IMR-90 (cell line): ENCODE results near the gene ZNF653. TPM values are rescaled to one million over a fixed set of nuclear protein-coding genes. Genes with fewer than 3 reads are reported as not detected.
A peak's percentile ranks its signal among the peaks of the same experiment; 100 is the strongest.

ENCODE experiments used
- ATAC-seq: fragments of 200-7000 bp; cut with Tn5 transposase; 2 replicates; pipeline ENCODE4 v1.9.1; 2020; ENCODE audit warnings: low read depth, mild to moderate bottlenecking, moderate library complexity
- BruUV-seq: library from RNA; stranded (reverse); fragments of 400-500 nt; replicated peaks from 2 replicates; lab custom pipeline; 2021; lab: Mats Ljungman, UMichigan
- CTCF ChIA-PET: fragments of 300-600 bp; formaldehyde crosslinking; extraction: SDS; loops from one replicate; lab custom pipeline; 2021; ENCODE audit warnings: antibody characterized with exemption; lab: Yijun Ruan, JAX
- POLR2A ChIA-PET: fragments of 300-600 bp; sonication (Branson Sonifier 250); formaldehyde crosslinking; loops from one replicate; lab custom pipeline; 2022; ENCODE audit warnings: antibody characterized with exemption; ENCODE audit not compliant: unreplicated experiment; lab: Charles Lee
- DNase-seq: peaks from one replicate; pipeline ENCODE4 v3.0.0; 2013
- H2AFZ ChIP-seq: replicated peaks from 2 replicates; pipeline ENCODE3; 2013; ENCODE audit warnings: low read length, mild to moderate bottlenecking; ENCODE audit not compliant: poor library complexity
- H2AK5ac ChIP-seq: 2 replicates; pipeline ENCODE4 v1.6.1; 2013; ENCODE audit warnings: low read depth, low read length, inconsistent platforms
- H2AK9ac ChIP-seq: replicated peaks from 2 replicates; pipeline ENCODE3; 2013; ENCODE audit warnings: mild to moderate bottlenecking, low read depth, low read length, moderate library complexity; ENCODE audit not compliant: poor library complexity
- H2BK120ac ChIP-seq: 2 replicates; pipeline ENCODE4 v1.6.1; 2013; ENCODE audit warnings: low read depth, low read length, inconsistent platforms
- H2BK15ac ChIP-seq: 3 replicates; pipeline ENCODE4 v1.6.1; 2013; ENCODE audit warnings: low read depth, low read length, inconsistent platforms
- H2BK20ac ChIP-seq: 2 replicates; pipeline ENCODE4 v1.6.1; 2013; ENCODE audit warnings: low read depth, mild to moderate bottlenecking, inconsistent platforms, low read length, moderate library complexity
- H2BK5ac ChIP-seq: 2 replicates; pipeline ENCODE4 v1.6.1; 2013; ENCODE audit warnings: mild to moderate bottlenecking, low read depth, low read length, inconsistent platforms; ENCODE audit not compliant: poor library complexity, severe bottlenecking
- H3K14ac ChIP-seq: replicated peaks from 2 replicates; pipeline ENCODE4 v1.6.1; 2013; ENCODE audit warnings: low read depth, low read length, inconsistent platforms
- H3K18ac ChIP-seq: 2 replicates; pipeline ENCODE4 v1.6.1; 2013; ENCODE audit warnings: low read depth, low read length, control low read depth
- H3K23ac ChIP-seq: 2 replicates; pipeline ENCODE4 v1.6.1; 2013; ENCODE audit warnings: low read depth, low read length, inconsistent platforms
- H3K27ac ChIP-seq: 2 replicates; pipeline ENCODE4 v1.5.1; 2013; ENCODE audit warnings: mild to moderate bottlenecking, control low read depth, low read length; ENCODE audit not compliant: insufficient read depth
- H3K27me3 ChIP-seq: 2 replicates; pipeline ENCODE4 v1.6.1; 2013; ENCODE audit warnings: low read length; ENCODE audit not compliant: control insufficient read depth, insufficient read depth
- H3K36me3 ChIP-seq: 2 replicates; pipeline ENCODE4 v1.6.1; 2013; ENCODE audit warnings: low read length, mixed read lengths; ENCODE audit not compliant: control insufficient read depth, insufficient read depth
- H3K4ac ChIP-seq: 2 replicates; pipeline ENCODE4 v1.6.1; 2013; ENCODE audit warnings: low read depth, low read length, inconsistent platforms
- H3K4me1 ChIP-seq: 2 replicates; pipeline ENCODE4 v1.6.1; 2013; ENCODE audit warnings: low read length, mixed read lengths; ENCODE audit not compliant: control insufficient read depth, insufficient read depth
- H3K4me2 ChIP-seq: 2 replicates; pipeline ENCODE4 v1.6.1; 2013; ENCODE audit warnings: low read depth, mild to moderate bottlenecking, control low read depth, low read length, moderate library complexity
- H3K4me3 ChIP-seq: 2 replicates; pipeline ENCODE4 v1.5.1; 2013; ENCODE audit warnings: low read depth, mild to moderate bottlenecking, control low read depth, low read length, moderate library complexity; ENCODE audit not compliant: insufficient read depth
- H3K56ac ChIP-seq: 2 replicates; pipeline ENCODE4 v1.6.1; 2013; ENCODE audit warnings: low read length, inconsistent platforms; ENCODE audit not compliant: insufficient read depth; ENCODE audit errors: extremely low read depth
- H3K79me1 ChIP-seq, 2 experiments: 2 replicates each; pipeline ENCODE4 v1.6.1; 2013; ENCODE audit warnings: low read length in 2 of 2, inconsistent platforms in 1 of 2, low read depth in 1 of 2
- H3K9ac ChIP-seq: 2 replicates; pipeline ENCODE4 v1.6.1; 2013; ENCODE audit warnings: low read depth, low read length, control low read depth
- H3K9me1 ChIP-seq: 2 replicates; pipeline ENCODE4 v1.6.1; 2013; ENCODE audit warnings: low read length, inconsistent platforms; ENCODE audit not compliant: insufficient read depth
- H3K9me3 ChIP-seq: 2 replicates; pipeline ENCODE4 v1.6.1; 2013; ENCODE audit warnings: low read length; ENCODE audit not compliant: control insufficient read depth, insufficient read depth
- H4K20me1 ChIP-seq: 2 replicates; pipeline ENCODE4 v1.6.1; 2013; ENCODE audit warnings: low read length, inconsistent platforms; ENCODE audit not compliant: insufficient read depth
- H4K5ac ChIP-seq: 2 replicates; pipeline ENCODE4 v1.6.1; 2013; ENCODE audit warnings: mild to moderate bottlenecking, low read depth, low read length, control low read depth
- H4K8ac ChIP-seq, 2 experiments: 2 replicates each; pipeline ENCODE4 v1.6.1; 2013; ENCODE audit warnings: low read depth in 2 of 2, low read length in 2 of 2, control low read depth in 1 of 2, inconsistent platforms in 1 of 2
- H4K91ac ChIP-seq: 2 replicates; pipeline ENCODE4 v1.6.1; 2013; ENCODE audit warnings: low read depth, low read length, inconsistent platforms; ENCODE audit not compliant: insufficient read depth
- BHLHE40 ChIP-seq: fragments of 150-350 bp; IDR thresholded peaks from 2 replicates; pipeline ENCODE4 v1.6.1; 2016; ENCODE audit warnings: mild to moderate bottlenecking, low read depth, low read length
- CEBPB ChIP-seq: IDR thresholded peaks from 2 replicates; pipeline ENCODE4 v1.6.1; 2012; ENCODE audit warnings: low read depth, low read length, improper control_type of control experiment
- CHD1 ChIP-seq: IDR thresholded peaks from 2 replicates; pipeline ENCODE4 v1.6.1; 2012; ENCODE audit warnings: low read depth, low read length, improper control_type of control experiment
- CTCF ChIP-seq: conservative IDR thresholded peaks from 2 replicates; pipeline ENCODE4 v1.5.1; 2012; ENCODE audit warnings: mild to moderate bottlenecking, low read depth, low read length, improper control_type of control experiment
- FOS ChIP-seq: fragments of 150-350 bp; IDR thresholded peaks from 2 replicates; pipeline ENCODE4 v1.6.1; 2016; ENCODE audit warnings: low read depth, low read length
- MAZ ChIP-seq: IDR thresholded peaks from 2 replicates; pipeline ENCODE4 v1.6.1; 2012; ENCODE audit warnings: low read depth, mild to moderate bottlenecking, low read length, improper control_type of control experiment, moderate library complexity, borderline replicate concordance
- NFE2L2 ChIP-seq: fragments of 150-350 bp; IDR thresholded peaks from 2 replicates; pipeline ENCODE4 v1.6.1; 2016; ENCODE audit warnings: low read depth, mild to moderate bottlenecking, low read length
- POLR2A ChIP-seq: IDR thresholded peaks from 2 replicates; pipeline ENCODE4 v1.6.1; 2012; ENCODE audit warnings: mild to moderate bottlenecking, low read depth, low read length
- RAD21 ChIP-seq: IDR thresholded peaks from 2 replicates; pipeline ENCODE4 v1.6.1; 2012; ENCODE audit warnings: low read length, improper control_type of control experiment
- RCOR1 ChIP-seq: IDR thresholded peaks from 2 replicates; pipeline ENCODE4 v1.6.1; 2012; ENCODE audit warnings: mild to moderate bottlenecking, low read length, improper control_type of control experiment; ENCODE audit not compliant: insufficient replicate concordance
- RFX5 ChIP-seq: IDR thresholded peaks from 2 replicates; pipeline ENCODE4 v1.8.0; 2012; ENCODE audit warnings: low read depth, mild to moderate bottlenecking, low read length, moderate library complexity
- SMC3 ChIP-seq: fragments of 150-350 bp; IDR thresholded peaks from 2 replicates; pipeline ENCODE4 v1.6.1; 2016; ENCODE audit warnings: low read depth, mild to moderate bottlenecking, antibody characterized with exemption, low read length, moderate library complexity
- WGBS, 2 experiments: methylation state at CpG; one replicate each; pipeline versions ENCODE4 v1.1.5 to v1.1.7; 2013; ENCODE audit warnings: missing lambda C conversion rate in 2 of 2; ENCODE audit not compliant: insufficient read length in 1 of 2; ENCODE audit errors: extremely low coverage in 2 of 2; 5-methylcytosine and 5-hydroxymethylcytosine counted together
- dilution Hi-C: fragments of 300-500 bp; cut with HindIII; formaldehyde crosslinking; loops from one replicate; pipeline ENCODE4 v1.14.3; 2018; ENCODE audit warnings: low sequenced_read_pairs; ENCODE audit not compliant: unreplicated experiment
- in situ Hi-C: fragments of 300-500 bp; cut with MboI; formaldehyde crosslinking; loops from 3 replicates; pipeline ENCODE4 v1.14.3; 2019; ENCODE audit warnings: low sequenced_read_pairs, inconsistent platforms, mixed read lengths
- intact Hi-C: fragments of 100-400 bp; cut with micrococcal nuclease; formaldehyde crosslinking; loops from 2 replicates; pipeline ENCODE4 v1.10.0; 2022
- polyA plus RNA-seq, 3 experiments: library from polyadenylated mRNA; depleted of rRNA; stranded (reverse); fragments of >200 nt; gene quantifications; 2 replicates each; pipeline ENCODE4 v1.2.3, GENCODE V29; 2012; ENCODE audit warnings: low replicate concordance in 1 of 3
- total RNA-seq: library from RNA; depleted of rRNA; stranded (reverse); fragments of >200 nt; gene quantifications from 2 replicates; pipeline ENCODE4 v1.2.3, GENCODE V29; 2012
- TF ChIP-seq, protein P1 (sequence below): fragments of 150-350 bp; IDR thresholded peaks from 2 replicates; pipeline ENCODE4 v1.6.1; 2017; ENCODE audit warnings: mild to moderate bottlenecking, antibody characterized with exemption, low read length, low read depth
- TF ChIP-seq, protein P2 (sequence below): fragments of 150-350 bp; IDR thresholded peaks from 2 replicates; pipeline ENCODE4 v1.6.1; 2016; ENCODE audit warnings: low read depth, mild to moderate bottlenecking, low read length, moderate library complexity, borderline replicate concordance

Gene ZNF653
- total and polyA plus RNA-seq, 2 of the 4 experiments (the other 2 are of a cell fraction), result 3.9 to 9.0 TPM

DNA sequence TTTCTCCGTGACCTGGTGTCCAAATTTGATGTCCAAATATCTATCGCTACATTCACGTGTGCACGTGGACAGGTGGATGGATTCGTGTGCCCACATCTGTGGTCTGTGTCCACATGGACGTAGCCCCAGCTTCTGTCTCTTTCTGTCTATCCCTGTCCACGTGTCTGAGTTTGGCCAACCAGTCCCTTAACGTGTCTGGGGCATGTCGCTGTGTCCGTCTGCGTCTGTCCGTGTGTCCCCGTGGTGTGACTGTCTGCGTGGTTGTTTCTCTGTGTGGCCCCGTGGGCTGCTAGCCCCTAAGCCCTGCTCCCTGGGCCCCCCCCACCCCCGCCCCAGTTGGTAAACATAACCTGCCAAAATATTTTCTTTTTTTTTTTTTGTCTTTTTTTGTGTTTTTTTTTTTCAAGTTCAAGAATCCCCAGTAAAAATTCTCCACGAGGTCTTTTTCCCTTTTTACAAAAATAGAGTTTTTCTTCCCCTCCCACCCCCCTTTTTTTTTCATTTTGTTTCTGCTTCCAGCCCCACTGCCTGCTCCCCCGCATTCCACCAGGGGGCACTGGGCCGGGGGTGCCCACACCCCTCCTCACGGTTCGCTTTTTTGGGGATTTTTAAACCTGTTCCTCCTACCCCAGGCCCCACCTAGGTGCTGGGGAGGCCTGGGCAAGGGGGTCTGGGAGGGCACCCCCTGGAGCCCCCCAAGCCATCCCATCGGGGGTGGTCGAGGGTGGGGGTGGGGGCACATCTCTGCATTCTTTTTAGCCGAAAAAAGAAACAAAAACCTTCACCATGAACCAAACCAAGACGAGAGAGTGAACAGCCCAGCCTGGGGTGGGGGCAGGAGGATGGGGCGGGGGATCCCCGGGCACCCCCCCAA lies 51.9 kb downstream of the ZNF653 start:
- intact Hi-C loops, result no loop called here
- in situ Hi-C loops, result no loop called here
- 92% methylated on average over 11 of the region's 27 CpGs; no CpG with 5 or more reads in 1 of the 2 experiments for whole genome bisulfite sequencing, 2 experiments
- TF ChIP-seq CHD1 (no peak), NFE2L2 (no peak), RFX5 (no peak), RAD21 (0 out of 2 replicates have a peak, but pooled peaks have one; percentile 7), CEBPB (no peak), RCOR1 (no peak), POLR2A (no peak), FOS (no peak), SMC3 (0 out of 2 replicates have a peak, but pooled peaks have one; percentile 9), CTCF (peak; percentile 35), MAZ (no peak), BHLHE40 (no peak)
- TF ChIP-seq, protein P1, sequence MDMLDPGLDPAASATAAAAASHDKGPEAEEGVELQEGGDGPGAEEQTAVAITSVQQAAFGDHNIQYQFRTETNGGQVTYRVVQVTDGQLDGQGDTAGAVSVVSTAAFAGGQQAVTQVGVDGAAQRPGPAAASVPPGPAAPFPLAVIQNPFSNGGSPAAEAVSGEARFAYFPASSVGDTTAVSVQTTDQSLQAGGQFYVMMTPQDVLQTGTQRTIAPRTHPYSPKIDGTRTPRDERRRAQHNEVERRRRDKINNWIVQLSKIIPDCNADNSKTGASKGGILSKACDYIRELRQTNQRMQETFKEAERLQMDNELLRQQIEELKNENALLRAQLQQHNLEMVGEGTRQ, result no peak
- TF ChIP-seq, protein P2, sequence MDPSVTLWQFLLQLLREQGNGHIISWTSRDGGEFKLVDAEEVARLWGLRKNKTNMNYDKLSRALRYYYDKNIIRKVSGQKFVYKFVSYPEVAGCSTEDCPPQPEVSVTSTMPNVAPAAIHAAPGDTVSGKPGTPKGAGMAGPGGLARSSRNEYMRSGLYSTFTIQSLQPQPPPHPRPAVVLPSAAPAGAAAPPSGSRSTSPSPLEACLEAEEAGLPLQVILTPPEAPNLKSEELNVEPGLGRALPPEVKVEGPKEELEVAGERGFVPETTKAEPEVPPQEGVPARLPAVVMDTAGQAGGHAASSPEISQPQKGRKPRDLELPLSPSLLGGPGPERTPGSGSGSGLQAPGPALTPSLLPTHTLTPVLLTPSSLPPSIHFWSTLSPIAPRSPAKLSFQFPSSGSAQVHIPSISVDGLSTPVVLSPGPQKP, result no peak

More for the DNA sequence above, 51.9 kb downstream of the ZNF653 start:
- Histone ChIP-seq H2AK5ac (no peak overlapping the region), H3K4ac (no peak overlapping the region), H3K9ac (no peak overlapping the region), H3K9me3 (no peaks in the 10 kb centered on the region), H3K18ac (no peak overlapping the region), H2BK15ac (no peak overlapping the region), H2AFZ (peak overlapping the region; percentile 19), H3K4me3 (no peak overlapping the region), H3K9me1 (no peaks in the 10 kb centered on the region), H4K20me1 (no peaks in the 10 kb centered on the region), H3K27me3 (no peaks in the 10 kb centered on the region; the same call in 1 of the 2 replicates), H4K8ac (peak overlapping the region in 1 of 2 experiments; percentile 63; a peak in 1 of 4 replicates), H2AK9ac (no peak overlapping the region), H3K36me3 (peaks cover 12% of the 10 kb centered on the region), H4K91ac (no peak overlapping the region), H3K27ac (no peak overlapping the region), H2BK120ac (no peak overlapping the region), H3K56ac (no peak overlapping the region), H3K4me2 (no peak overlapping the region), H3K14ac (no peak overlapping the region), H2BK20ac (no peak overlapping the region), H4K5ac (no peak overlapping the region), H3K23ac (no peak overlapping the region), H2BK5ac (no peak overlapping the region), H3K79me1 (no peaks in the 10 kb centered on the region), H3K4me1 (no peaks in the 10 kb centered on the region; the same call in 1 of the 2 replicates)
- ATAC-seq, result no peak
- ChIA-PET CTCF (interaction anchor here (0.6 kb wide), 1 partner anchor 345 kb away, joined by 3 read pairs; no protein-coding TSS in a partner anchor), POLR2A (no interaction called here)
- no TSS peak for BruUV-seq
- no peak for DNase-seq
- dilution Hi-C loops, result no loop called here
